ENCODE data around the gene SNX20.

GRCh38 chr16:50717091-50717490 lies 36.0 kb upstream of the SNX20 start:
- TF ChIP-seq, protein P1, sequence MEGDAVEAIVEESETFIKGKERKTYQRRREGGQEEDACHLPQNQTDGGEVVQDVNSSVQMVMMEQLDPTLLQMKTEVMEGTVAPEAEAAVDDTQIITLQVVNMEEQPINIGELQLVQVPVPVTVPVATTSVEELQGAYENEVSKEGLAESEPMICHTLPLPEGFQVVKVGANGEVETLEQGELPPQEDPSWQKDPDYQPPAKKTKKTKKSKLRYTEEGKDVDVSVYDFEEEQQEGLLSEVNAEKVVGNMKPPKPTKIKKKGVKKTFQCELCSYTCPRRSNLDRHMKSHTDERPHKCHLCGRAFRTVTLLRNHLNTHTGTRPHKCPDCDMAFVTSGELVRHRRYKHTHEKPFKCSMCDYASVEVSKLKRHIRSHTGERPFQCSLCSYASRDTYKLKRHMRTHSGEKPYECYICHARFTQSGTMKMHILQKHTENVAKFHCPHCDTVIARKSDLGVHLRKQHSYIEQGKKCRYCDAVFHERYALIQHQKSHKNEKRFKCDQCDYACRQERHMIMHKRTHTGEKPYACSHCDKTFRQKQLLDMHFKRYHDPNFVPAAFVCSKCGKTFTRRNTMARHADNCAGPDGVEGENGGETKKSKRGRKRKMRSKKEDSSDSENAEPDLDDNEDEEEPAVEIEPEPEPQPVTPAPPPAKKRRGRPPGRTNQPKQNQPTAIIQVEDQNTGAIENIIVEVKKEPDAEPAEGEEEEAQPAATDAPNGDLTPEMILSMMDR (IDR thresholded peaks at IDR 0.05; ENCODE audit: insufficient read depth, low read length, poor library complexity, severe bottlenecking), result no peak
- no peak for TF ChIP-seq EZH2phosphoT487 (conservative IDR thresholded peaks at IDR 0.05; ENCODE audit: low read length)

Measured in SU-DHL-6 (cell line).